Measurements from ENCODE around the gene TMEM169. TPM values are rescaled to one million over a fixed set of nuclear protein-coding genes. Genes with fewer than 3 reads are reported as not detected.

TMEM169 gene
- total RNA-seq, 2 donors from 2014 or later = 0.15 to 0.21 TPM

DNA sequence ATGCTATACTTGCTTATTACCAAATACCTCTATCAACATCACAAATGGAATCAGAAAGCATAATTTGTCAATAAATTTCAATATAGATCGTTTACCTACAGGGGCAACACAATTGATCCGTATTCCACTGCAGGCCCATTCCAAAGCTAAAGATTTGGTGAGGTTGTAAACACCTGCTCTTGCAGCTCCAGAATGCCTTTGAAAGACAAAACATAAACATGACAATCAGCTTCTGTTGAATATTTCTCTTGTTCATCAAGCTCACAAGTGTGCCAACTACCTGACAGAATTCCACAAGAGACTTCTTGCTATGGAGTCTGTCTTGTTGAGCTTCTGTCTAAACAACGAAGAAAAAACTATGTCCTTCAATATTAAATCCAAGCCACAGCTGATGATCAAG, 30.4 kb upstream of the TMEM169 start:
- H3K27me3 ChIP-seq = no peaks in the 10 kb centered on the region
- H3K9ac ChIP-seq (ENCODE audit: low read depth in 2 of 2, low read length in 2 of 2) = no peak overlapping the region
- no peak for DNase-seq
- TF ChIP-seq, protein P1, sequence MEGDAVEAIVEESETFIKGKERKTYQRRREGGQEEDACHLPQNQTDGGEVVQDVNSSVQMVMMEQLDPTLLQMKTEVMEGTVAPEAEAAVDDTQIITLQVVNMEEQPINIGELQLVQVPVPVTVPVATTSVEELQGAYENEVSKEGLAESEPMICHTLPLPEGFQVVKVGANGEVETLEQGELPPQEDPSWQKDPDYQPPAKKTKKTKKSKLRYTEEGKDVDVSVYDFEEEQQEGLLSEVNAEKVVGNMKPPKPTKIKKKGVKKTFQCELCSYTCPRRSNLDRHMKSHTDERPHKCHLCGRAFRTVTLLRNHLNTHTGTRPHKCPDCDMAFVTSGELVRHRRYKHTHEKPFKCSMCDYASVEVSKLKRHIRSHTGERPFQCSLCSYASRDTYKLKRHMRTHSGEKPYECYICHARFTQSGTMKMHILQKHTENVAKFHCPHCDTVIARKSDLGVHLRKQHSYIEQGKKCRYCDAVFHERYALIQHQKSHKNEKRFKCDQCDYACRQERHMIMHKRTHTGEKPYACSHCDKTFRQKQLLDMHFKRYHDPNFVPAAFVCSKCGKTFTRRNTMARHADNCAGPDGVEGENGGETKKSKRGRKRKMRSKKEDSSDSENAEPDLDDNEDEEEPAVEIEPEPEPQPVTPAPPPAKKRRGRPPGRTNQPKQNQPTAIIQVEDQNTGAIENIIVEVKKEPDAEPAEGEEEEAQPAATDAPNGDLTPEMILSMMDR (IDR thresholded peaks at IDR 0.05) = no peak
- intact Hi-C loops (cut with DNase I) = no loop called here
- H3K4me1 ChIP-seq = no peaks in the 10 kb centered on the region
- no peak overlapping the region for H3K27ac ChIP-seq
- no peaks in the 10 kb centered on the region for H3K36me3 ChIP-seq
- no peak overlapping the region for H3K4me3 ChIP-seq
- H3K9me3 ChIP-seq = no peaks in the 10 kb centered on the region

DNA sequence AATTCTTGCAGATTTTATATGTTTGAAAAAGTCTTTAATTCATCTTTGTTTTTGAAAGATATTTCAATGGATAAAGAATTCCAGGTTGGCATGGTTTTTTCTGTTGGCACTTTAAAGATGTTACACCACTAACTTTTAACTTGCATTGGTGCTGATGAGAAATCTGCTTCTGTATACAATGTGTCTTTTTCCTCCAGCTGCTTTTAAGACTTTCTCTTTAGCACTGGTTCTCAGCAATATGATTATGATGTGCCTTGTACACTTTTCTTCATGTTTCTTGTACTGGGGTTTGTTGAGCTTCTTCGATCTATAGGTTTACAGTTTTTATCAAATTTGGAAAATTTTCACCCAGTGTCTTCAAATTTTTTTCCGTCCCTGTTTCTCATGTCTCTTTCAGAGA, 29.3 kb upstream of the TMEM169 start:
- intact Hi-C loops (cut with DNase I) = no loop called here
- Histone ChIP-seq H3K4me3 (no peak overlapping the region), H3K27ac (no peak overlapping the region), H3K9ac (ENCODE audit: low read depth in 2 of 2, low read length in 2 of 2) (no peak overlapping the region), H3K9me3 (no peaks in the 10 kb centered on the region), H3K27me3 (no peaks in the 10 kb centered on the region), H3K36me3 (no peaks in the 10 kb centered on the region), H3K4me1 (no peaks in the 10 kb centered on the region)
- TF ChIP-seq, protein P1 (IDR thresholded peaks at IDR 0.05) = no peak
- no peak for DNase-seq

DNA sequence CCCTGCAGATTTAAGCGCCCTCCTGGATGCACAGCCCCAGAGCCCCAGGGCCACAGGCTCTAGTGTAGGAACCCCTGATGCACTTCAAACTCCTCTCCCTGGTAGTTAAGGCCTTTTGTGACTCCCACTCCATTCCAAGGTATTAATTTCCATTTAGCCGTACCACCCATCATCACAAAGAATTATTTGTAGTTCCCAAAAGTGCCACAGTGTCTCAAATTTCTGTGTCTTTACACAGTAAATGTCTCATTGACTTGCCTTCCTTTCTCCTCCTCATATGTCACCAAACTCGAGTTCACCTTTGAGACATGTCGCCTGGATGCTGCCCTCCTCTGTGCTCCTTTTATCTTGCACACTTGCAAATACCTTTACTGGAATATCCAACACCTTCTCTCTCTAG, 26.0 kb upstream of the TMEM169 start:
- Histone ChIP-seq H3K9me3 (no peaks in the 10 kb centered on the region), H3K36me3 (no peaks in the 10 kb centered on the region), H3K4me1 (no peaks in the 10 kb centered on the region), H3K27ac (no peak overlapping the region), H3K27me3 (no peaks in the 10 kb centered on the region), H3K4me3 (no peak overlapping the region), H3K9ac (ENCODE audit: low read depth in 2 of 2, low read length in 2 of 2) (no peak overlapping the region)
- intact Hi-C loops (cut with DNase I) = no loop called here
- no peak for DNase-seq
- TF ChIP-seq, protein P1 (IDR thresholded peaks at IDR 0.05) = no peak

DNA sequence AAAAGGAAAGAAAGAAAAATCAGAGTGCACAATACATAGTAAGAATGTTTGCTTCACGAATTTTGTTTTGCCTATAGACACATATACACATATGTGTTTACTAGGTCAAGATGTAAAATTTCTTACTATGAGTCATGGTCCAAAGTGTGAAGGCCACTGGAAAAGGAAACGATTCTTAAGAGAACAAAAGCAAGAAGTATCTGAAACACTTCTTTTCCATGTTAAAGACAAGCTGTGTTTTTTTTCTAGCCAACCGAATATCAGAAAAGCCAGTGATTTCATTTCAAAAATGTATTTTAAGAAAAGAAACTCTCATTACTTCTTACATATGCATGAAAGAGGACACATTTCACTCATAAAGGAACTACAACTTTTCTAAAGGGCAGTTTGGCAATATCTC, 25.0 kb upstream of the TMEM169 start:
- intact Hi-C loops (cut with DNase I) = no loop called here
- Histone ChIP-seq H3K36me3 (no peaks in the 10 kb centered on the region), H3K9me3 (no peaks in the 10 kb centered on the region), H3K9ac (ENCODE audit: low read depth in 2 of 2, low read length in 2 of 2) (no peak overlapping the region), H3K4me1 (no peaks in the 10 kb centered on the region), H3K27me3 (no peaks in the 10 kb centered on the region), H3K4me3 (no peak overlapping the region), H3K27ac (peak overlapping the region; percentile 87)
- DNase-seq = no peak
- TF ChIP-seq, protein P1 (IDR thresholded peaks at IDR 0.05) = no peak

DNA sequence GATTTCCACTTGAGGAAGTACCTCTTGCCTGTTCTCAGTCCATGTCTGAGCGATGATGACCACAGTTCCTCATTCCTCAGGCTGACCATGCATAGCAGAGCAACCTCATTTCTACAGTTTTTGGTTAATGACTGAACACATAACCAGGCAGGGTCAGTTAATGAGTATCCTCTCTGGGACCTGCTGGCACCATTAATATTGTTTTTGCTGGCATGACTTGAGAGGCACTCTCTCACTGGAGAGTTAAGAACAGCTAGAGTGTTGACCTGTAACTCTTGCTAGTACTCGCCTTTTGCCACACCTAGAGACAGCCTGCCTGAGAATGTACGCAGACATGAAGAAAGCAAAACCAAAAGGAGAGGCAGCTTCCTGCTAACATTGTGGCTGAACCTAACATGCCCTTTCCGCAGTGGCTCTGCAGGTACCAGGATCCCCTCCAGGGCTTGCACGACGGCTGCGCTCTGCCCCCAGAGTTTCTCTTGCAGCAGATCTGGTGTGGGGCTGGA, 24.0 kb upstream of the TMEM169 start:
- TF ChIP-seq, protein P1 (IDR thresholded peaks at IDR 0.05) = no peak
- Histone ChIP-seq H3K27ac (peak overlapping the region; percentile 87), H3K27me3 (no peaks in the 10 kb centered on the region), H3K36me3 (no peaks in the 10 kb centered on the region), H3K9me3 (no peaks in the 10 kb centered on the region), H3K4me1 (no peaks in the 10 kb centered on the region), H3K9ac (ENCODE audit: low read depth in 2 of 2, low read length in 2 of 2) (peak overlapping the region; percentile 26 to 39), H3K4me3 (peak overlapping the region; percentile 19)
- intact Hi-C loops (cut with DNase I) = no loop called here
- peak; percentile 58 for DNase-seq

All from colonic mucosa (tissue), 4 donors.